AML-193 (cell line): Measurements from ENCODE around the gene JPH2.
"Not testable (repeated sequence)": the region's sequence is repeated elsewhere in the genome, so short reads cannot be mapped to it uniquely, and the experiment has no call there.

Experiments
- DNase-seq, 2 experiments: peaks; one replicate each; lab custom pipeline; 2025; lab: John Stamatoyannopoulos, UW

Gene JPH2

GRCh38 chr20:44211177-44212039 is 24.4 kb upstream of the JPH2 start:
- peak in 1 of 2 experiments; percentile 18 for DNase-seq

- DNase-seq = peak; percentile 93 to 95
Measured at GRCh38 chr20:44210406-44211176, 23.6 kb upstream of the JPH2 start, which contains the start of gene OSER1. OSER1 (minus strand) TSS chr20:44210771; CDS start chr20:44206957, 3,814 bp downstream.

- peak; percentile 1 to 27 for DNase-seq
Measured at GRCh38 chr20:44209686-44210405, 22.9 kb upstream of the JPH2 start.

- DNase-seq = no peak
Measured at GRCh38 chr20:44208770-44209169, 21.8 kb upstream of the JPH2 start.

- DNase-seq = no peak
Measured at GRCh38 chr20:44208165-44208564, 21.2 kb upstream of the JPH2 start.

- no peak for DNase-seq
Measured at GRCh38 chr20:44207126-44207723, 20.2 kb upstream of the JPH2 start.

GRCh38 chr20:44206132-44206531 is 19.1 kb upstream of the JPH2 start:
- DNase-seq = no peak

- no peak for DNase-seq
Measured at GRCh38 chr20:44204832-44205215, 17.8 kb upstream of the JPH2 start.

GRCh38 chr20:44204156-44204831 is 17.3 kb upstream of the JPH2 start:
- DNase-seq = peak in 1 of 2 experiments; percentile 22

- no peak for DNase-seq
Measured at GRCh38 chr20:44203161-44203560, 16.2 kb upstream of the JPH2 start.

GRCh38 chr20:44200983-44201382 is 14.0 kb upstream of the JPH2 start:
- DNase-seq = no peak

GRCh38 chr20:44200371-44200770 is 13.4 kb upstream of the JPH2 start:
- DNase-seq = no peak

GRCh38 chr20:44199877-44200276 is 12.9 kb upstream of the JPH2 start:
- no peak for DNase-seq

GRCh38 chr20:44198872-44199271 is 11.9 kb upstream of the JPH2 start:
- DNase-seq = no peak

GRCh38 chr20:44196271-44196670 is 9.3 kb upstream of the JPH2 start:
- DNase-seq = peak in 1 of 2 experiments; percentile 23

- no peak for DNase-seq
Measured at GRCh38 chr20:44195605-44196004, 8.6 kb upstream of the JPH2 start.

GRCh38 chr20:44193801-44194200 is 6.8 kb upstream of the JPH2 start:
- no peak for DNase-seq

GRCh38 chr20:44191640-44192039 is 4.7 kb upstream of the JPH2 start:
- DNase-seq = not testable (repeated sequence)

GRCh38 chr20:44190197-44190852 is 3.3 kb upstream of the JPH2 start:
- peak; percentile 49 to 51 for DNase-seq

GRCh38 chr20:44188752-44189151 is 1.8 kb upstream of the JPH2 start:
- DNase-seq = peak; percentile 41 to 60
